ENCODE results near the gene NAV1.
"Not testable (repeated sequence)": the region's sequence is repeated elsewhere in the genome, so short reads cannot be mapped to it uniquely, and the experiment has no call there.

The NAV1 gene

DNA sequence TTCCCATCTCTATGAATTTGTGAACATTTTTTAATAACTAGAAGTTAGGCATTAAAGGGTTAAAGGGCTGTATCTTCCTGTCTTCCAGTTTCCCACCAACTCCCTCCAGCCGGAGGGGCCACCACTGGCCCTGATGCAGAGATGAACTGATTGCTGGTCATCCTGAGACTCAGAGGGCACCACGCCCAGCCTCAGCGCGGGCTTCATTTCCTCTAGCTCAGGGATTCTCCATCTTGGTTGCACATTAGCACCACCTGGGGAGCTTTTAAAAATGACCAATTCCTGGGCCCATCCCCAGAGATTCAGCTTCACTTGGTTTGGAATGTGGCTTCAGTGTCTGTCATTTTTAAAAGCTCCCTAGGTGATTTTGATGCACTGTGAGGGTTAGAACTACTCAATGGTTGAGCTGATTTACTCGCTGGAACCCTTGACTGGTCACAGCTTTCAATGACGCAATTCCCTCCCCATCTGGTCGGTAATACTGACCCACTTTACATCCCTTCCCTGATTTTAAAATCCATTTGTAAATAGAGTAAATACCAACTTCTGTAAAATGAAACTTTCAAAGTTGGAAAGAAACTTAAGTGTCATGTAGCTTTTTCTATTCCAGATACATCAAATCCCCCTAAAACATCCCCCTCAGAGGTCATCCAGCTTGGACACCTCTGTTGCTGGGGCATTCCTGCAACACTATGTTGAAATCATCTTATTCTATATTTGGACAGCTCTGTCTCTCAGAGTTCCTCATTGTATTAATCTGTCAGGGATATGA lies 5.1 kb downstream of the NAV1 start:
- no peak overlapping the region for H3K4me3 ChIP-seq (ENCODE audit: low read depth, low read length)

GRCh38 chr1:201544710-201545109 lies 5.8 kb downstream of the NAV1 start:
- no peak overlapping the region for H3K4me3 ChIP-seq (ENCODE audit: low read depth, low read length)

GRCh38 chr1:201545851-201546492 lies 7.0 kb downstream of the NAV1 start:
- H3K4me3 ChIP-seq (ENCODE audit: low read depth, low read length), result no peak overlapping the region

DNA sequence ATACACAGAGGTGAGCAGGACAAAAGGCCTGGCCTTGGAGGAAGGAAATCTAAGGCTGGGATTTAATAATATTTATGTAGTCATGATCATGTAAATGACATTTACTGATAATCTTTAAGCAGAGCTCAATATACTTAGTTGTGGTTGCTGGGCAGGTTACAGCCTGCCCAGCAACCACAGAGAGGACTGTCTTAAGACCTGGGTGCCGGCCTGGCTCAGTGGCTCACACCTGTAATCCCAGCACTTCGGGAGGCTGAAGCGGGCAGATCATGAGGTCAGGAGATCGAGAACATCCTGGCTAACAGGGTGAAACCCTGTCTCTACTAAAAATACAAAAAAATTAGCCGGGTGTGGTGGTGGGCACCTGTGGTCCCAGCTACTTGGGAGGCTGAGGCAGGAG lies 10.6 kb downstream of the NAV1 start:
- not testable (repeated sequence) for H3K4me3 ChIP-seq (ENCODE audit: low read depth, low read length)

- no peak overlapping the region for H3K4me3 ChIP-seq (ENCODE audit: low read depth, low read length)
Observed at GRCh38 chr1:201551096-201551495, 12.2 kb downstream of the NAV1 start.

- H3K4me3 ChIP-seq (ENCODE audit: low read depth, low read length), result no peak overlapping the region
Observed at GRCh38 chr1:201551877-201552731, 13.2 kb downstream of the NAV1 start.

DNA sequence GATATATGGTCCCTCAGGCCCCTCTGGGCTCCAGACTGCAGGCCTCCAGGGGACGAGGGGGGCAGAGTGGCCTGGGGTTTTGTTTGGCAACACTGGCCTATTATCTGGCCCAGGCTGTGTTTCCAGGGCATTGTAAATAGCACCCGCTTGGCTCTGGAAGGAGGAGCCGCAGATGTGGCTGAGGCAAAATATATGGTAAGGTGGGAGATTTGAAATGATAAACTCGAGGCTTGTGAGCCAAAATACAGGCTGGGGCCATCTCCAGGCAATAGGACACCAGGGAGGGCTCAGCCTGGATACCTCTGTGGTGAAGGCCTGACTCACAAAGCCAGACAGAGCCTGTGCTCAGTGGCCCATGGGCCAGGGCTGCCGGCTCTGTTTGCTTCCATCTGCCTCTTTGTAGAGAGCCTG lies 14.0 kb downstream of the NAV1 start:
- H3K4me3 ChIP-seq (ENCODE audit: low read depth, low read length), result no peak overlapping the region

DNA sequence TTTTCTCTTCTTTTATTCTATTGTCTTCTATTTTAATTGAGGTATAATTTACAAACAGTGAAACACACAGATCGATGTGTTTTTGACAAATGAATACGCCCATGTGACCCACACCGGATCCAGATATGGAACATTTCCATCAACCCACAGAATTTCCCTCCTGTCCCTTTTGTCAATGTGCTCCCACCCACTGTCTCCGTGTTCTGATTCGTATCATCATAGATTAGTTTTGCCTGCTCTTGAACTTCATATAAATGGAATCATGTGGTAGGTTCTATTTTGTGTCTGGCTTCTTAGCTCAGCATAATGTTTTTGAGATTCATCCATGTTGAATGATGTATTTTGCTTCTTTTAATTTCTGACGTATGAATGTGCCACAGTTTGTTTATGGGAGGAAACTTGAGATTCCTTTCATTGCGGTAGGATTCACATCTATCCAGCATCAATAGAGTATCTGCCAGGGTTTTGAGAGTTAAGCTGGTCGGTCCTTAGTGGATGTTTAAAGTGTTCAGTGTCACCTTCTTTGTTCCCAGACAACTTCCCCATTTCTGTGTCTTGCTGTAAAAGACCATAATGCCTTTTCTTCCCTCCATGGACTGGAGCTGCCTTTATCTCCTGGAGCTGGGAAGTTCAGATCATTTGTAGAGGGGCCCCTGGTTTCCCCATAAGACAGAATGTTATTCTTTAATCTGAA lies 14.7 kb downstream of the NAV1 start:
- H3K4me3 ChIP-seq (ENCODE audit: low read depth, low read length), result no peak overlapping the region

GRCh38 chr1:201554190-201554600 lies 15.3 kb downstream of the NAV1 start:
- no peak overlapping the region for H3K4me3 ChIP-seq (ENCODE audit: low read depth, low read length)

DNA sequence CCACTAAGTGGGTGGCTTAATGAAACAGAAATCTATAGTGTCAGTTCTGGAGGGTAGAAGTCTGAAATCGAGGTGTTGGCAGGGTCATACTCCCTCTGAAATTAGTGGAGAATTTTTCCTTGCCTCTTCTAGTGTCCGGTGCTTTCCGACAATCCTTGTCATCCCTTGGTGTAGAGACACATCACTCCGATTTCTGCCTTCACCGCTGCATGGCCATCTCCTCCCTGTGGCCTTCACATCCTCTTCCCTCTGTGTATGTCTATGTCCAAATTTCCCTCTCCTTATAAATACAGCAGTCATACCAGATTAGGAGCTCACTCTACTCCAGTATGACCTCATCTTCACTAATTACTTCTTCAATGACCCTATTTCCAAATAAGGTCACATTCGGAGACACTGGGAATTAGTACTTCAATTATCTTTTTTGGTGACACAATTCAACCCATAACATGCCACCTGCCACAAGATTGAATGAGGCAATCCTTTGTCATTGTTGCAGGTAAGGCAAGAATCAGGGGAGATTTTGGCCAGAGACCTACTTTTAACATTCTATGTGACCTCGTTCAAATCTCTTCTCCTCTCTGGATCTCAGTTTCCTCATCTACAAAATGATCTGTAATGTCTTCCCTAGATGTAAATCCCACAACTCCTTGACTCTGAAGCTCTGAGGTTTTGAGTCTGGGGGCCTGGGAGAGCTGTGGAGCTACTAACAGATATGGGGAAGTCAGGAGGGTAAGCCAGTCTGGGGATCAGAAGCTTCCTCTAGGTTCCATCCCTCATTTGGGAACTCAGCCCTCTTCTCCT lies 16.1 kb downstream of the NAV1 start:
- no peak overlapping the region for H3K4me3 ChIP-seq (ENCODE audit: low read depth, low read length)

DNA sequence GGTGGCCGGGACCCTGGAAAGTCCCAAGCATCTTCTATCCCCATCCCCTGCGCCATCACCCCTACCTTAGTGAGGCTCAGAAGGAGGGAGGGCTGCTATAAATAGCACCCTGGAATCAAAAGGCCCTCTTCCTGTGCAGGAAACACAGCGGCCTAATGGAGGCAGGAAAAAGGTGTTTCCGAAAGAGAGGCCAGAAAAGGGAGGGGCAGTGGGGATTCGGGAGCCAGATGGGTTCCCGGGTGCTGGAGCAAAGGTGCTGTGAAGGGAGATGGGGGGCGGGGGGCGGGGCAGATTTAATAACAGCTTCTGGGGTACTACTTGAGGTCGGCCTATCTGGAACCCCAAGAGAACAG lies 16.6 kb downstream of the NAV1 start:
- no peak overlapping the region for H3K4me3 ChIP-seq (ENCODE audit: low read depth, low read length)

GRCh38 chr1:201556841-201557571 lies 18.1 kb downstream of the NAV1 start:
- H3K4me3 ChIP-seq (ENCODE audit: low read depth, low read length), result no peak overlapping the region

DNA sequence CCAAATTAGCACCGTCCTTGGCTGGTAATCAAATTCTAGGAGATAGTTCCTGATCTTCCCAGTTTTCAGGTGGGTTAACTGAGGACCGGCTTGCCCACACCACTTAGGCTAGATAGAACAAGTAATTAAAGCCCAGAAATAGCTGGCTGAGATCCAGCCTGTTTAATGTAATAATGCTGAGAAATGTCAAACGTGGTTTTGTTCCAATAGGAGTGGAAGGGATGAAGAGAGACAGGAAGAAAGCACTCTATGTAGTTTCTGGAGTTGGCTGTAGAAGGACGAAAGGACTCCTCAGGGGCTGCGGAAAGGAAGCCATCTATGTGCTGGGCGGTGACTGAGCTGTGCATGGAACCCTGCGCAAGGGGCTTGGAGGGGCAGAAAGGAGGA lies 18.6 kb downstream of the NAV1 start:
- no peak overlapping the region for H3K4me3 ChIP-seq (ENCODE audit: low read depth, low read length)

GRCh38 chr1:201559679-201560162 lies 20.8 kb downstream of the NAV1 start:
- H3K4me3 ChIP-seq (ENCODE audit: low read depth, low read length), result no peak overlapping the region

- no peak overlapping the region for H3K4me3 ChIP-seq (ENCODE audit: low read depth, low read length)
Observed at GRCh38 chr1:201560328-201561194, 21.6 kb downstream of the NAV1 start.

GRCh38 chr1:201561195-201561564 lies 22.3 kb downstream of the NAV1 start:
- no peak overlapping the region for H3K4me3 ChIP-seq (ENCODE audit: low read depth, low read length)

- no peak overlapping the region for H3K4me3 ChIP-seq (ENCODE audit: low read depth, low read length)
Observed at GRCh38 chr1:201561601-201562000, 22.7 kb downstream of the NAV1 start.

DNA sequence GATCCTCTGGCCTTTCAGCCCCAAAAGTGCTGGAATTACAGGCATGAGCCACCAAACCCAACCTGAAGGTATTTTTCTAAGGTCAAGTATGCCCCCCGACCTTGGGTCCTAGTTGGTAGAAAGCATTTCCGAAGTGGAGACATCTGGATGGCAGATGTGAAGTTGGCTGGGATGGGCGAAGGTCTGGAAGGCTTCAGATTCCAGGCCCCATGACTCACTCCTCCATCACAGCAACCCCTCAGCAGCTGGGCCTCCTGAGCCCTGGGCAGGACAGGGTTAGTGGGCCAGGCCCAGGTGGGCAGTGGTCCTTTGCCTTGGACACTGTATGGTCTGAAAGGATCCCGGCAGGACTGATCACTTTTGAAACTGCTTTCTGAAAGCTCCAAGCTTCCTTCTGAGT lies 23.3 kb downstream of the NAV1 start:
- no peak overlapping the region for H3K4me3 ChIP-seq (ENCODE audit: low read depth, low read length)

Measured in iPS-11a (cell line).